NCI-H2196 (cell line): ENCODE results near the gene TEX14.
"Not testable (repeated sequence)": the region's sequence is repeated elsewhere in the genome, so short reads cannot be mapped to it uniquely, and the experiment has no call there.

Source experiments
- DNase-seq: peaks from one replicate; lab custom pipeline; 2025; ENCODE audit not compliant: unreplicated experiment; lab: John Stamatoyannopoulos, UW

TEX14 gene

DNA sequence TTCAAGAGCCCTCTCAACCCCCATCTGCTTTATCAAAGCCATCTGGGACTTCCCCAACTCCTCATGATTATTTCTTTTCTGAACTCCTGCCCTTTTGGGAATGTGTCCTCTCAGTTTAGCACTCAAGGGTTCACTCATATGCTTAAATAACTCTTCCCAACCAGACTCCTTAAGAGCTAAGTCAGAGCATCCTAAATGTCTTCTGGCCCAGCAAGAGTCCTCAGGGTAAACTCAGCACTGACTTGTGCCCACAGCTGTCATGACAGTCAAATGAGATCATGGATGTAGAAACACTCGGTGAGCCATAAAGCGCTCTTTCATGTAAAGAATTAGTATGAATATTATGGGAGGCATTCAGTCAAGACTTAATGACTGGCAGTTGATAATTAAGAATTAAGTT lies 85.9 kb downstream of the TEX14 start:
- no peak for DNase-seq

DNA sequence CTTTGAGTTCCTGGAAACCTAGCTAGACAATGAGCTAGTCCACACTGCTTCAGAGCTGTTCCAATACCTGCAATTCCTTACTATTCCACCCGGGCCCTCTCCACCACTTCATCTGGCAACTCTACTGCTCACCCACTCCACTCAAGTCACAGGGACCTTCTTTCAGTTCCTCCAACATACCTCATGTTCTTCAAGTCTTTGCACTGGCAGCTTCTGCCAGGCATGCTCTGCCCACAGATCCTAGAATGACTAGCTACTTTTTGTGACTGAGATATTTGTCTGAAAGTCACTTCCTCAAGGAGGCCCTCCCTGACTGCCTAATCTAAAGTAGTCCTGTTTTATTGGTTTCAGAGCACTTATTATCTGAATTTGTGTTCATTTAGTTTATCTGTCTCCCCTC lies 86.4 kb downstream of the TEX14 start:
- DNase-seq = no peak

- no peak for DNase-seq
Observed at GRCh38 chr17:58601976-58602375, 89.9 kb downstream of the TEX14 start.

DNA sequence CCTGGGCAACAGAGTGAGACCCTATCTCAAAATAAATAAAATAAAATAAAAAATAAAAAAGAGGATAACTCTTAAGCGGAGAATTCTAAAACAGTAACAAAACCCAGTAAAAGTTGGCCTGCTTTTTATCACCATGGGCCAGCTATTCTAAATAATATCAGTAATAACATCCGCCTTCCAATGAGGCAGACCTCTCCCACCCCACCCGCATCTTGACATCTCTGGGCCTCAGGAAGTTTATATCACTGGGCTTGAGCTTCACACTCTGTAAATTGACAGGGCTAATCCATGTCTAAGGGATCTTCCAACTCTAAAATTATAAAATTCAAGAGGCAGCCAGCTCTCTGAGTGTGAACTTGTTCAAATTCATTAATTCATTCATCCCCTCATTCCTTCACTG lies 94.5 kb downstream of the TEX14 start:
- DNase-seq = no peak

DNA sequence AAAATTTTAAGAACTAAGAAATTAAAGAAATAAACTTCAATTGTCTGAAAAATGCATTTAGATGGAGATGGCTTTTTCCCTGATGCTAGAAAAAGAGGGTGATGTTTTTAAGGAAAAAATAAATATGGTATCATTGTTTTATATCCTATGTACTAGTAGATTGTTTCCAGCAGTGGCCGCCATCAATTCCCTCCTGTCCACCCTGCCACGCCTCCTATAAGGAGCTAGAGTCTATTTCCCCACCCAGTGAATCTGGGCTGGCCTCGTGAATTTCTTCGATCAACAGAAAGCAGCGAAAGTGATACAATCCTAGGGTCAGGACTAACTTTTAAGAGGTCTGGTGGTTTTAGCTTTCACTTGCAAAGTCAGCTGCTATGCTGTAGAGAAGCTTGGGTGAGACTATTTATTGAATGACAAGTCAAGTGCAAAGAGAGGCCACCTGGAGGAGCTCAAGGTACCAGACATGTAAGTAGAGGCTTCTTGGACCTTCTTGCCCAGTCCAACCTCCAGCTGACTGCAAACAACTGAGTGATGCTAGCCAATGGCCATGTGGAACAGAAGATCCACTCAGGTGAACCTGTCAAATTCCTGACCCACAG lies 96.6 kb downstream of the TEX14 start:
- no peak for DNase-seq

DNA sequence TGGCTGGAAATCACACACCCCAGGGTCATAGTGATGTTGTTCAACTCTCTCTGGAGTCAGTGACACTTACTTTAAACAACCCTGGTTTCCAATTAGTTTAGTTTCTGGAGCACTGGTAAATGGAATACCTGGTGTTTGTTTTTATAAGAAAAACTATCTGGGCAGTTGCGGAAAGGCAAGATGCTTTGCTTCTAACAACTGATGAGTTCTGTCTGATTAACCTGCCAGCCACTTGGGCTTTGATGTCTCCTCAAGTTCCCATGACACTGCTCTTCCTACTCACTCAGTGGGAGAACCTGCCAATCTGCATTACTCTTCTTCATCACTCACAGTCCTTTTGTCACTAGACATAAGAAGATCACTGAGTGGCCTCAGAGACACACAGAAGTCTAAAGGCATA lies 98.7 kb downstream of the TEX14 start:
- no peak for DNase-seq

DNA sequence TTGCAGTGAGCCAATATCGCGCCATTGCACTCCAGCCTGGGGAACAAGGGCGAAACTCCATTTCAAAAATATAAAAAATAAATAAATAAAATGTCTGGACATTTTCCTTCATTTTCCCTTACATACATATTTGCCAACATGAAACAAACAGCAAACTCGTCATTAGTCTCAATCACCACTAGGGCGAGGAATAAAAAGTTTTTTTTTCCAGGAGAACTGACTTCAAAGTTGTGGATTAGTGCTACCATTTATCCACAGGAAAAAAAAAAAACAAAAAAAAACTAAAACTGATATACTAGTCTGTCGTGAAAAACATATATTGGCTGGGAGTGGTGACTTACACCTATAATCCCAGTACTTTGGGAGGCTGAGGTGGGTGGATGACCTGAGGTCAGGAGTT lies 100.4 kb downstream of the TEX14 start:
- no peak for DNase-seq

DNA sequence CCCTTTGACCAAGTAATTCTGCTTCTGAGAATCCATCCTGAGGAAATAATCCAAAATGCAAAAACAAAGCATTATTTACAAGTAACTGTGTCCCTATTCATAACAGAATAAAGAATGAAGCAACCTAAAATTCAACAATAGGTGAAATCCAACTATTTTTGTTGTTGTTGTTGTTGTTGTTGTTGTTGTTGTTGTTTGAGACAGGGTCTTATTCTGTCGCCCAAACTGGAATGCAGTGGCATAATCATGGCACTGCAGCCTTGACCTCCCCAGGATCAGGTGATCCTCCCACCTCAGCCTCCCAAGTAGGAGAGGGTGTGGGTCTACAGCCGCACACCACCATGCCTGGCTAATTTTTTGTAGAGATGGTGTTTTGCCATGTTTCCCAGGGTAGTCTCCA lies 101.5 kb downstream of the TEX14 start:
- no peak for DNase-seq

DNA sequence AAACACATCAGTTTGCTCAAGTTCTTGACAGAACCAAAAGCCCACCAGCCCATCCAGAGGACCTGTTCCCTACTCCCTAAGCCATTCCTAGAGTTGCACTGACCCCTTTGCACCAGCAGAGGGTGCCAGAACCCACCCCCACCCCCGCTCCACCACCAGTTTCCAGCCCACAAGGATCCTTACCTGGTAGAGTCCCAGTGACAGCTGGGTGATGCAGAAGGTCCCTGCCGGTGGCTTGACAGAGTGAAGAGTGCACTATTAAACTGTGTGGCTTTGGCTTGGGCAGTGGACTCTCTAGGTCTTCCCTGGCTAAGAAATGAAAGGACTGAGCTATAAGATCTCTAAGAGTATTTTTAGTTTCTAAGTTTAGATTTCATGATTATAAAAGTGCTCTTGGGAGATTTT lies 104.1 kb downstream of the TEX14 start:
- peak; percentile 60 for DNase-seq

- no peak for DNase-seq
Observed at GRCh38 chr17:58586009-58586644, 105.7 kb downstream of the TEX14 start.

DNA sequence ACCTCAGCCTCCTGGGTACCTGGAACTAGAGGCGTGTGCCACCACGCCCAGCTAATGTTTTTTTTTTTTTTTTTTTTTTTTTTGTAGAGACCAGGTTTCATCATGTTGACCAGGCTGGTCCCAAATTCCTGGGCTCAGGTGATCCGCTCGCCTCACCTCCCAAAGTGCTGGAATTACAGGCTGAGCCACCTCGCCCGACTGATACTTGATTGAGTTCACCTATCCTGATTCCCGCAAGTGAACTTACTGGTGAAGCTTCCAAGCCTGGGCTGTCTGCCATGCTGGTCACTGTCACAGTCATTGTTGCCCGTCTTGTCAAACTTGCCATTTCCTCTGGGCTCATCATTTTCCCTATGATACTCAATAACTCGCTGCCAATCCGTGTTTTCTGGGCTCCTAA lies 106.3 kb downstream of the TEX14 start:
- DNase-seq = no peak

DNA sequence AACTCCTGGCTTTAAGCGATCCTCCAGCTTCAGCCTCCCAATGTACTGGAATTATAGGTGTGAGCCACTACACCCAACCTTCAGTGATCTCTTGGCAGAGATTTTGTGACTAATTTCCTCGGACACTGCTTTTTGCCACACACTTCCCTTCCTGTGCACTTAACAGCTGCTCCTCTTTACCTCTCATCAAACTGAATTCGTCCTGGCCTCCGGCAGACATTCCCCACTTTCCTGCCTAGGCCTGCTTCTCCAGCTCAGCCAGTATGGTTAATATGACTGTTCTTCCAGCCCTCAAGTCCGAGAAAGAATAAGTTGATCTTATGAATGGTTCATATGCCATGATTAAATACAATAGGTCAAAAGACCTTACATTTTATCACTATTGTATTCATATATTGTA lies 108.4 kb downstream of the TEX14 start:
- no peak for DNase-seq

DNA sequence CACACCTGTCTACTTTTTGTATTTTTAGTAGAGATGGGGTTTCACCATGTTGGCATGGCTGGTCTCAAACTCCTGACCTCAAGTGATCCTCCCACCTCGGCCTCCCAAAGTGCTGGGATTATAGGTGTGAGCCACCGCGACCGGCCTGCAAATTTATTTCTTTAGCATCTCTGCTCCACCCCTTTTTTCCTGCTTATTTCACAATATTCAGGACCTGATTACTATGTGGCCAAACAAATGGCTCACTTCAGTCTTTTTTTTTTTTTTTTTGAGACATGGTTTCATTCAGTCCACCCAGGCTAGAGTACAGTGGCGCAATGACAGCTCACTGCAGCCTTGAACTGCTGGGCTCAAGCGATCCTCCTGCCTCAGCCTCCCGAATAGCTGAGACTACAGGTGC lies 109.1 kb downstream of the TEX14 start:
- DNase-seq = not testable (repeated sequence)

DNA sequence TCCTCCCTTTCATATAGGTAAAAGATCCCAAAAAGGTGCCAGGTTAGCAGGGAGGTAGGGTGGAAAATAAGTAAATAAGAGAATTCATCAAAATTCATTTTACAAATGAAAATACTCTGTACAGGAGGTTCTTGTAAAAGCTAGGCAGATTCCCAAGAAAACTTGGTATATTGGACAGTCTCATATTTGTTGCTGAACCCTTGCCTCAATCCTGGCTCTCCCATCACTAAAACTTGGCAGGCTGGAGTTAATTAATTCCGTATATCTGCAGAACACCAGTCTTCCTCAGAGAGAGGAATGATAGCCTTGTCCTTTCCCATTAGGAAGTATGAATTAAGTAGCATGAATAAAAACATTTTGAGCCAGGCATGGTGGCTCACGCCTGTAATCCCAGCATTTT lies 111.2 kb downstream of the TEX14 start:
- no peak for DNase-seq

- DNase-seq = no peak
Observed at GRCh38 chr17:58577696-58578095, 114.1 kb downstream of the TEX14 start.

GRCh38 chr17:58576679-58577367 lies 115.0 kb downstream of the TEX14 start:
- no peak for DNase-seq

GRCh38 chr17:58575511-58575910 lies 116.3 kb downstream of the TEX14 start:
- no peak for DNase-seq

- DNase-seq = no peak
Observed at GRCh38 chr17:58574025-58574424, 117.8 kb downstream of the TEX14 start.

DNA sequence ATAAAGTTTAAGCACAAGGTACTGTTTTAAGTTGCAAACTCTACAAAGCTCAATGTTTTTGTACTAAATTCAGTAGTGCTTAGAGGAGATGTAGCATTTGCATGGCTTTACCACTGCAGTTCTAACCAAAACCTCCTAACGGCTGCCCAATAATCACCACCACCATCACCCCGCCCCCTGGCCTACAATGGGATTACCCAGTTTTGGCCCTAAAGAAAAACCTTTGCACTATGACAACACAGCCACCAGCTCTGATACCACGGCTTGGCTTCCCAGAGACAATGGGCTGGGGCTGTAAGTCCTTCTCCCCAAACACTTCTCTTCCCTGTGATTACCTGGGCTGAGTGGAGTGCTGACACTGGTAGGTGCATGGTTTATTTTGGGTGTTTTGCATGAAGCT lies 119.0 kb downstream of the TEX14 start:
- DNase-seq = no peak

DNA sequence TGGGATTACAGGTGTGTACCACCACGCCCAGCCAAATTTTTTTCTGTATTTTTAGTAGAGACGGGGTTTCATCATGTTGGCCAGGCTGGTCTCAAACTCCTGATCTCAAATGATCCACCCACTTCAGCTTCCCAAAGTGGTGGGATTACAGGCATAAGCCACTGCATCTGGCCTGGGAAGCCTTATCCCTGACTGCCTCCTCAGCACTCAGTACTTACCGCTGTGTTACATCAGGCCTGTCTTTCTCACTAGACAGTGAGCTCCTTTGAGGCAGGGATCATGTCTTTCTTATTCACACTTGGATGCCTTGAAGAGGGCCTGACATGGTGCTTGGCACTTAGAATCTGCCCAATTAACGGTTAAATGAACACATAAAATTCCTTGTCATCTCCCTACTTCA lies 121.1 kb downstream of the TEX14 start:
- no peak for DNase-seq

- no peak for DNase-seq
Observed at GRCh38 chr17:58569196-58569595, 122.6 kb downstream of the TEX14 start.

DNA sequence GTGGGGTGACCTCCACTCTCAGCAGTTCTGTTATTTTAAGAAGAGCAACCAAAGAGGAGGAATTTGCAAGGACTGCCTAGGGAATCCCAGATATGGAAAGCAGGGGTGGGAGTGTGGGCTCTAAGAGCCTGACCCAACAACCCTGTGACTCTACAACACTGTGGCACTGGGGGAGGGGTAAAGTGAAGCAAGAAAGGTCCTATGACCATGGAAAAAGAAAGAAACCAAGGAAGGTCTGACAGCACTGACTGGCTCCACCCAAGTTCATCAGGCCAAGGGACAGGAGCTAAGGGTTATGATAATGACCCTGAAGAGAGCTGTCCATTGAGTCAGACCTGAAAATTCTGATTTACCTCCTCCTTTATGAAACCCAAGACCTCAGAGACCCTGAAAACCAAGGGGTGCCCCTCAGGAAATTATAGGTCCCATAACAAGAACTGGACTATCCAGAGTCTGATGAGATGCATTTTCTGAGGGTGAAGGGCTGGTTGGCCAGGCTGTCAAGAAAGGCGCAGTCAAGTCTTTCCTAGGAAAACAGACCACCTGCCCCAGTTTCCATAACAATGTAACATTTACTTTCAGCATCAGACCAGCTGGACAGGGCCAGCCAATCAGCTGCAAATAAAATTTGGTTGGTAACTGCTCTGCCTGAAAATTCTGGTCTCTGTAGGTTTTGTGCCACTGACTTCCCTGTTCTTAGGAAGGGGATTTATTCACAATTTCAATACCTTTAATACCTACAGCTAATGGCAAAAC lies 123.6 kb downstream of the TEX14 start:
- DNase-seq = no peak
